PFSK-1 (cell line): Measurements from ENCODE around the gene PARD3B.

Source experiments
- FOXP2 ChIP-seq: optimal IDR thresholded peaks from 2 replicates; pipeline ENCODE3; 2011; ENCODE audit warnings: borderline replicate concordance, control low read depth, inconsistent platforms; ENCODE audit not compliant: insufficient read depth; ENCODE audit errors: extremely low read length, extremely low read depth
- POLR2AphosphoS5 ChIP-seq: IDR thresholded peaks from 2 replicates; pipeline ENCODE4 v1.6.1; 2012; ENCODE audit warnings: low read depth, mild to moderate bottlenecking, control low read depth, low read length, moderate library complexity
- REST ChIP-seq, 2 experiments: IDR thresholded peaks; 2 replicates each; pipeline versions ENCODE4 v1.6.1 to v1.8.0; 2011 to 2012; ENCODE audit warnings: low read depth in 2 of 2, low read length in 2 of 2, control low read depth in 1 of 2, inconsistent platforms in 1 of 2, mild to moderate bottlenecking in 1 of 2, moderate library complexity in 1 of 2; ENCODE audit not compliant: insufficient read depth in 1 of 2
- SIN3A ChIP-seq: IDR thresholded peaks from 2 replicates; pipeline ENCODE4 v1.6.1; 2012; ENCODE audit warnings: mild to moderate bottlenecking, low read length, moderate library complexity, borderline replicate concordance; ENCODE audit not compliant: insufficient read depth
- TAF1 ChIP-seq: IDR thresholded peaks from 2 replicates; pipeline ENCODE4 v1.6.1; 2012; ENCODE audit warnings: low read length, control low read depth, borderline replicate concordance; ENCODE audit not compliant: insufficient read depth

GRCh38 chr2:205012961-205013360 lies 467.7 kb downstream of the PARD3B start:
- no peak for TF ChIP-seq FOXP2
- no peak for TF ChIP-seq POLR2AphosphoS5
- TF ChIP-seq SIN3A: no peak
- TF ChIP-seq TAF1: no peak
- no peak for TF ChIP-seq REST (IDR thresholded peaks at IDR 0.05; ENCODE audit: insufficient read depth in 1 of 2, low read depth in 2 of 2, low read length in 2 of 2)
